ELF-1 (cell line): Measurements from ENCODE around the gene TPSAB1.
A peak's percentile ranks its signal among the peaks of the same experiment; 100 is the strongest.
"Not testable (repeated sequence)": the region's sequence is repeated elsewhere in the genome, so short reads cannot be mapped to it uniquely, and the experiment has no call there.

Source experiments
- DNase-seq: peaks from one replicate; pipeline ENCODE4 v3.0.0-alpha.2; 2016; ENCODE audit warnings: low read depth, low spot score

The TPSAB1 gene

GRCh38 chr16:1247903-1248537 is 7.5 kb downstream of the TPSAB1 start:
- DNase-seq, result not testable (repeated sequence)

GRCh38 chr16:1249031-1249755 is 8.7 kb downstream of the TPSAB1 start:
- not testable (repeated sequence) for DNase-seq

GRCh38 chr16:1253701-1254364 is 13.3 kb downstream of the TPSAB1 start:
- not testable (repeated sequence) for DNase-seq

- DNase-seq, result not testable (repeated sequence)
Observed at GRCh38 chr16:1254821-1255220, 14.3 kb downstream of the TPSAB1 start.

GRCh38 chr16:1255276-1256122 is 15.0 kb downstream of the TPSAB1 start, which contains the start of gene TPSD1:
TPSD1 (plus strand) TSS chr16:1256069; CDS start chr16:1256281, 212 bp downstream.
- DNase-seq, result not testable (repeated sequence)

- not testable (repeated sequence) for DNase-seq
Observed at GRCh38 chr16:1256296-1256873, 15.9 kb downstream of the TPSAB1 start.

GRCh38 chr16:1256874-1257322 is 16.4 kb downstream of the TPSAB1 start:
- DNase-seq, result no peak

GRCh38 chr16:1257561-1258224 is 17.2 kb downstream of the TPSAB1 start:
- no peak for DNase-seq

- no peak for DNase-seq
Observed at GRCh38 chr16:1258225-1258600, 17.7 kb downstream of the TPSAB1 start.

- no peak for DNase-seq
Observed at GRCh38 chr16:1258906-1259759, 18.6 kb downstream of the TPSAB1 start.

GRCh38 chr16:1259760-1260068 is 19.2 kb downstream of the TPSAB1 start:
- DNase-seq, result no peak

GRCh38 chr16:1260101-1260680 is 19.7 kb downstream of the TPSAB1 start:
- no peak for DNase-seq

GRCh38 chr16:1261131-1261892 is 20.8 kb downstream of the TPSAB1 start:
- peak; percentile 88 for DNase-seq

GRCh38 chr16:1262210-1262845 is 21.8 kb downstream of the TPSAB1 start:
- no peak for DNase-seq

- no peak for DNase-seq
Observed at GRCh38 chr16:1262846-1263221, 22.3 kb downstream of the TPSAB1 start.

- no peak for DNase-seq
Observed at GRCh38 chr16:1263591-1264344, 23.3 kb downstream of the TPSAB1 start.

- no peak for DNase-seq
Observed at GRCh38 chr16:1264345-1265089, 24.0 kb downstream of the TPSAB1 start.
